ENCODE results near the gene SSX3. TPM values are rescaled to one million over a fixed set of nuclear protein-coding genes. Genes with fewer than 3 reads are reported as not detected.
"Not testable (repeated sequence)": the region's sequence is repeated elsewhere in the genome, so short reads cannot be mapped to it uniquely, and the experiment has no call there.

The SSX3 gene
- not detected in 2 replicates for total RNA-seq (2012; rRNA removed)

- H3K4me2 ChIP-seq (ENCODE audit: low read length), result not testable (repeated sequence)
Observed at GRCh38 chrX:48356315-48357094, at the start of gene SSX3. TSS of gene SSX3 (minus strand) at chrX:48356703. CDS start at chrX:48355249, 1,454 bp downstream.

GRCh38 chrX:48397825-48398224 is 41.3 kb upstream of the SSX3 start:
- H3K4me1 ChIP-seq (ENCODE audit: control insufficient read depth, insufficient read depth, low read length); H3K9ac ChIP-seq (ENCODE audit: low read depth, low read length); H3K36me3 ChIP-seq (ENCODE audit: insufficient read depth, low read length); H3K4me3 ChIP-seq (ENCODE audit: low read length); H3K27me3 ChIP-seq (ENCODE audit: control insufficient read depth, insufficient read depth, low read length); H3K4me2 ChIP-seq (ENCODE audit: low read length); H3K9me3 ChIP-seq (replicated peaks; ENCODE audit: low read length): not testable (repeated sequence)

More at GRCh38 chrX:48356315-48357094, at the start of gene SSX3:
- not testable (repeated sequence) for H3K4me3 ChIP-seq (ENCODE audit: low read length); H3K9ac ChIP-seq (ENCODE audit: low read depth, low read length); H3K9me3 ChIP-seq (replicated peaks; ENCODE audit: low read length); H3K36me3 ChIP-seq (ENCODE audit: insufficient read depth, low read length); H3K27me3 ChIP-seq (ENCODE audit: control insufficient read depth, insufficient read depth, low read length); H3K4me1 ChIP-seq (ENCODE audit: control insufficient read depth, insufficient read depth, low read length)

- H3K36me3 ChIP-seq (ENCODE audit: insufficient read depth, low read length), result not testable (repeated sequence)
Observed at GRCh38 chrX:48396931-48397330, 40.4 kb upstream of the SSX3 start.

GRCh38 chrX:48383239-48383638 is 26.7 kb upstream of the SSX3 start, which contains the start of gene SSX4:
TSS of gene SSX4 (plus strand) at chrX:48383539. CDS start at chrX:48384054, 515 bp downstream.
- not testable (repeated sequence) for H3K9ac ChIP-seq (ENCODE audit: low read depth, low read length); H3K4me1 ChIP-seq (ENCODE audit: control insufficient read depth, insufficient read depth, low read length); H3K27me3 ChIP-seq (ENCODE audit: control insufficient read depth, insufficient read depth, low read length); H3K9me3 ChIP-seq (replicated peaks; ENCODE audit: low read length); H3K4me2 ChIP-seq (ENCODE audit: low read length); H3K4me3 ChIP-seq (ENCODE audit: low read length); H3K36me3 ChIP-seq (ENCODE audit: insufficient read depth, low read length)

More at GRCh38 chrX:48396931-48397330, 40.4 kb upstream of the SSX3 start:
- not testable (repeated sequence) for H3K4me2 ChIP-seq (ENCODE audit: low read length); H3K9me3 ChIP-seq (replicated peaks; ENCODE audit: low read length); H3K4me1 ChIP-seq (ENCODE audit: control insufficient read depth, insufficient read depth, low read length); H3K27me3 ChIP-seq (ENCODE audit: control insufficient read depth, insufficient read depth, low read length); H3K9ac ChIP-seq (ENCODE audit: low read depth, low read length); H3K4me3 ChIP-seq (ENCODE audit: low read length)

- not testable (repeated sequence) for H3K27me3 ChIP-seq (ENCODE audit: control insufficient read depth, insufficient read depth, low read length); H3K4me3 ChIP-seq (ENCODE audit: low read length); H3K9ac ChIP-seq (ENCODE audit: low read depth, low read length); H3K9me3 ChIP-seq (replicated peaks; ENCODE audit: low read length); H3K4me1 ChIP-seq (ENCODE audit: control insufficient read depth, insufficient read depth, low read length); H3K36me3 ChIP-seq (ENCODE audit: insufficient read depth, low read length); H3K4me2 ChIP-seq (ENCODE audit: low read length)
Observed at GRCh38 chrX:48370408-48370807, 13.9 kb upstream of the SSX3 start.

- H3K9me3 ChIP-seq (replicated peaks; ENCODE audit: low read length); H3K4me3 ChIP-seq (ENCODE audit: low read length); H3K4me1 ChIP-seq (ENCODE audit: control insufficient read depth, insufficient read depth, low read length); H3K9ac ChIP-seq (ENCODE audit: low read depth, low read length); H3K4me2 ChIP-seq (ENCODE audit: low read length); H3K27me3 ChIP-seq (ENCODE audit: control insufficient read depth, insufficient read depth, low read length); H3K36me3 ChIP-seq (ENCODE audit: insufficient read depth, low read length): not testable (repeated sequence)
Observed at GRCh38 chrX:48367717-48368408, 11.4 kb upstream of the SSX3 start.

- H3K36me3 ChIP-seq (ENCODE audit: insufficient read depth, low read length); H3K4me2 ChIP-seq (ENCODE audit: low read length); H3K4me1 ChIP-seq (ENCODE audit: control insufficient read depth, insufficient read depth, low read length); H3K9ac ChIP-seq (ENCODE audit: low read depth, low read length); H3K9me3 ChIP-seq (replicated peaks; ENCODE audit: low read length); H3K4me3 ChIP-seq (ENCODE audit: low read length); H3K27me3 ChIP-seq (ENCODE audit: control insufficient read depth, insufficient read depth, low read length): not testable (repeated sequence)
Observed at GRCh38 chrX:48359281-48359680, 2.8 kb upstream of the SSX3 start.

GRCh38 chrX:48357681-48358080 is 1.2 kb upstream of the SSX3 start:
- Histone ChIP-seq H3K27me3 (ENCODE audit: control insufficient read depth, insufficient read depth, low read length) (no peaks in the 10 kb centered on the region), H3K4me1 (ENCODE audit: control insufficient read depth, insufficient read depth, low read length) (no peaks in the 10 kb centered on the region), H3K9ac (ENCODE audit: low read depth, low read length) (no peak overlapping the region), H3K9me3 (replicated peaks; ENCODE audit: low read length) (no peaks in the 10 kb centered on the region), H3K4me2 (ENCODE audit: low read length) (no peak overlapping the region), H3K36me3 (ENCODE audit: insufficient read depth, low read length) (no peaks in the 10 kb centered on the region), H3K4me3 (ENCODE audit: low read length) (no peak overlapping the region)

GRCh38 chrX:48346059-48346458 is 10.4 kb downstream of the SSX3 start:
- not testable (repeated sequence) for H3K36me3 ChIP-seq (ENCODE audit: insufficient read depth, low read length); H3K4me3 ChIP-seq (ENCODE audit: low read length); H3K27me3 ChIP-seq (ENCODE audit: control insufficient read depth, insufficient read depth, low read length); H3K4me1 ChIP-seq (ENCODE audit: control insufficient read depth, insufficient read depth, low read length); H3K4me2 ChIP-seq (ENCODE audit: low read length); H3K9ac ChIP-seq (ENCODE audit: low read depth, low read length); H3K9me3 ChIP-seq (replicated peaks; ENCODE audit: low read length)

GRCh38 chrX:48313996-48314395 is 42.5 kb downstream of the SSX3 start:
- H3K36me3 ChIP-seq (ENCODE audit: insufficient read depth, low read length); H3K4me3 ChIP-seq (ENCODE audit: low read length); H3K27me3 ChIP-seq (ENCODE audit: control insufficient read depth, insufficient read depth, low read length); H3K9ac ChIP-seq (ENCODE audit: low read depth, low read length); H3K4me2 ChIP-seq (ENCODE audit: low read length); H3K9me3 ChIP-seq (replicated peaks; ENCODE audit: low read length); H3K4me1 ChIP-seq (ENCODE audit: control insufficient read depth, insufficient read depth, low read length): not testable (repeated sequence)

GRCh38 chrX:48306175-48306574 is 50.3 kb downstream of the SSX3 start:
- H3K4me3 ChIP-seq (ENCODE audit: low read length), result no peak overlapping the region
- H3K4me1 ChIP-seq (ENCODE audit: control insufficient read depth, insufficient read depth, low read length), result no peaks in the 10 kb centered on the region
- H3K36me3 ChIP-seq (ENCODE audit: insufficient read depth, low read length), result no peaks in the 10 kb centered on the region
- no peaks in the 10 kb centered on the region for H3K27me3 ChIP-seq (ENCODE audit: control insufficient read depth, insufficient read depth, low read length)
- H3K4me2 ChIP-seq (ENCODE audit: low read length), result no peak overlapping the region
- no peaks in the 10 kb centered on the region for H3K9me3 ChIP-seq (replicated peaks; ENCODE audit: low read length)
- no peak overlapping the region for H3K9ac ChIP-seq (ENCODE audit: low read depth, low read length)
